EL (cell line): ENCODE data around the gene PAH.
A peak's percentile ranks its signal among the peaks of the same experiment; 100 is the strongest.

Source experiments
- DNase-seq: peaks from one replicate; pipeline ENCODE4 v3.0.0-alpha.2; 2016

PAH gene

DNA sequence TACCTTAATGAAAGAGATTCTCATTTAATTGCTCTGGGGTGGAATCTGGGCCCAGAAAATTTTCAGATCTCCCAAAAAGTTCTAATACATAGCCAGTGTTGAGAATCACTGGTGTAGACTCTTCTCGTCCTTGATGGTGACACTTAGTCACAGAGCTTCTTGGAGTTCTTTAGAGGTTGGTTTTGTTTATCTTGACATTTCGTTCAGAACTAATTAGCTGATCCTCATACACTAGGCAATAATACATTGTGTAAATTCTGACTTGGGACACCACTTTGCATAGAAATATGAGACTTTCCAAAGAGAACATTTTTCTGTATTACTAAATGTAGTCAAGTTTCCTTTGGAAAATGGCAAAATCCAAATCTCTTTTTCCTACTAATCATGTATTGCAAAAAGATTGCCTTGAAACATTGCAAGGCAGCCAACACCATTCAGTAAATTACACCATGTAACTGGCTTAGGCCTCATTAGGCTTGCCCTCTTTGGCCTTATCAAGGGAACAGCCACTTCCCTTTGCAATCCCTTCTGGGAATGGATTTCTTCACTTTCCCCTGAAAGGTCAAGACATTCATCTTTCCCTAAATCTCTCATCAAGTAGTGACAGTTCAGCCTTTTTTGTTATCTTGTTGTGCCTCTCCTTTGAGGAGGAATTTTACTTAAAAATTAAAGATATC is 102.2 kb downstream of the PAH start:
- DNase-seq, result no peak

DNA sequence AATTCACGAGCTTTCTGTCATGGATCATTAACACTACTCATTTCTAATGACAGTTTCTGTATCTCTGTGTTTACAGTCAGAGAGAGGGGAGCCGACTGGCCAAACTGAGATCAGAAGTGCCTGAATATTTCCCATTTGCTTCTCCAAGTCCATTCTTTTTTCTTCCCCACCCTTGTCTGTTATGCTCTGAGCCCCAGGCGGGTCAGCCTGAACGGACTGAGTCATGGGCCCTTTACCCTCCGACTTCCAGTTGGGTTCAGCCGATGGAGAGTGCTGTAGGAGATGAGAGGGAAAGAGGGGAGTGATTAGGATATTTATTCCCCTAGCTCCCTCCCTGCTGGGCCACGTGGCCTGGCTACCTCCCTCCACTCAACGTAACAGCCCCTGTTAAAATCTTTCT is 104.7 kb downstream of the PAH start:
- DNase-seq, result no peak

DNA sequence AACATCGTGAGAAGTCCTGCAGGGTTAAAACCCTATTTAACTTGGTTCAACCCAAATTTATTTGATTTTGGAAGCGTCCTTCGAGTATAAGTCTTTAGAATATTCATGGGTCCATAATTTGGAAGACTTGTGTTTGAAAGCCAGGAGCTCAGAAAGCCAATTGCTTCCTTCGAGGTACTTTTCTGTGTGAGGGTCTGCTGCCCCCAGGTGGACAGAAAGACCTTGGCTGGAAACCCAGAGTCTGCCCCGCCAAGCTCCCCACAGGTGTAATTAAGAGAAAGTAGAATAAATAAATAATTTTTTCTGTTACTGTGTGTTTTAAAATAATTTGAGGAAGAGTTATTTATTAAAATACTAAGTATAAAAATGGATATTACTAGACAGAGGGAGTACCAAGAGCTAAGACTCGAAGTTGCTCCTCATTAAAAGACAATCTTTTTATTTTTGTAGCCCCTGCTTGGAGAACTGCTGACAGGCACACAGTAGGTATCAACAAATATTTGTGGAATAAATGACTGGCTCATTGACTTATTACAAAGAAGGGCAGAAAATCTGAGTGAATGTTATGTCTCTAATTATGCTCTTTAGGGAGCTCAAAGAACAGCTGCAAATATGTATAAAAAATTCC is 105.8 kb downstream of the PAH start:
- DNase-seq, result peak; percentile 13

DNA sequence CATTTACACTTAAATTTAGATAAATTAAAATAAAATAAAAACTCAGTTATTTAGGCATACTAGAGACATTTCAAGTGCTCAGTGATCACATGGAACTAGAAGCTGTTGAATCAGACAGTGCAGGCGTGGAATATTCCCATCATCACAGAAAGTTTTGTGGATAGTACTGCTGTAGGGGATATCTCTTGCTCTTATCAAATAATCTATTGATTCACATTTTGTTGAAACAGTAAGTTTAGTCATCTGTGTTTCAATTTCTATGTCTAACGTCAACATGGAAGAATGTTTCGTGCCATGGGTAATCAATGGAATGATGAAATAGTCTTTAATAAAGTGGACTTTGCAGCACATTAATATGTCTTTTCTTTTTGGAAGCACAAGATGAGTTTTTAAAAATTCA is 108.6 kb downstream of the PAH start:
- no peak for DNase-seq

DNA sequence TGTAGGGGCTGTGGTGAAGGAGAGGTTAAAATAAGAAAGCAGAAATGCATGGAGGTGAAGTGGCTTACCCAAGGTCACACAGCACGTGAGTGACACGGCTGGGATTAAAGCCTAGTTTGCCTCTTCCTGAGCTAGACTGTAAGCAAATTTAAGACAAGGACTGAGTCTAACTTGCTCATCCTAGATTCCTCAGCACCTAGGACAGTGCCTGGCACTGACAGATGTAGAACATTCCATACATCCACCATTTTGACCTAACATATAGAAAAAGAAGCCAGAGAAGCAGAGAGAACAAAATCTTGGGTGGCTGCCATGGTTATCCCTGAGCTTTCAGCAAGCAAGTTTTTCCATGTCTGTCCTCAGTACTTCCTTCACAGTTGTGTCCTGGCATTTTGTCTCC is 110.5 kb downstream of the PAH start:
- no peak for DNase-seq

DNA sequence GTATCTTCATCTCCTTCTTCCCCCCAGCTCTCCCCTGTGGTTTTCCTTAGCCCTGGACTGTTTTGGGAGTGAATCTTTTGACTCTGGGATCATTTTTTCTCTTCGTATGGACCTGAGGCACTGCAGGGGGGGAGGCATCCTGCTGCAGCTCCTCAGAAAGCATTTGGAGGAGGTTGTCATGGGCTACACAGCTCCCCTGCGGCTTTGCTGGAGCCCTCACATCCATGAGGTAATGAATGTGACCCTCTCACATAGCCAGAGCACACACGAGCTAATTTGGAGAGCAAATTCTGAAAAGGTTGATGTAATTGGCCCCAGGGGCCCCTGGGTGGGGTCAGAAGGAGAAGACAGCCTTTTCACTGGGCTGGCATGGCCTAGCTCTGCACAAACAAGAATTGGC is 110.9 kb downstream of the PAH start:
- DNase-seq, result no peak

DNA sequence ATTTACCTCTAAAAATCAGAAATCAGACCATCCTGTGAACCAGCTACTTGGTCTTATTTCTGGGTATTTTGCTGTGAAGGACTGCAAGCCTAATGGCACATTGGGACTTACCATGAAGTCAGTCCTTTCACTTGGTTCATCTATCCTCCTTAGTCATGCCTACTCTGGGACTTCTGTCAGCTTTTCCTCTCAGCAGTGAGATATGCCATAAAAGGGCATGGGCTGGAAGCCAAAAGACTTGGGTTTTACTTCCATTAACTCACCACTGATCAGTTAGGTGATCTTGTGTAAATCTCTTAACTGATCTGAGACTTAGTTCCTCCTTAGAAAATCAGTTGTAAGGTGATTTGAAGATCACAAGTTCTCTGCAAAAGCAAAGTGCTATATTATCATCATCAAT is 116.5 kb downstream of the PAH start:
- no peak for DNase-seq

DNA sequence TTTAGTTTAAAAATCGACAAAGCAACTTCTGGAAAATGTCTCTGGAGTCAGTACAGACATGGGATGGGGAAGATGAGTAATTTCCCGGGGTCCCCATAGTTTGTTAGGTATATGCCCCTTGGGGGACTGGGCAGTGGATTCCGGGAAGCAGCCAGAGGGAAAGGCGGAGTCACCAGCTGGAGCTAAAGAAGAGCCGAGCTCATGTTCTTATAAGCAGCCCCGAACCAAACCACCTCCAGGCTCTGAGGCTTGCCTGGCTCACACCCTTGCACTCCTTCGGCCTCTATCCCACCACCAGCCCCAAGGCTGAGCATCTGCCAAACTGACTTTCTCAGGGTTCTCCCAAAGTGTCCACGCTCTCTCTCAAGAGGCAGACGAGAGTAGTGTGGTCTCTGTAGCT is 117.8 kb downstream of the PAH start:
- no peak for DNase-seq

DNA sequence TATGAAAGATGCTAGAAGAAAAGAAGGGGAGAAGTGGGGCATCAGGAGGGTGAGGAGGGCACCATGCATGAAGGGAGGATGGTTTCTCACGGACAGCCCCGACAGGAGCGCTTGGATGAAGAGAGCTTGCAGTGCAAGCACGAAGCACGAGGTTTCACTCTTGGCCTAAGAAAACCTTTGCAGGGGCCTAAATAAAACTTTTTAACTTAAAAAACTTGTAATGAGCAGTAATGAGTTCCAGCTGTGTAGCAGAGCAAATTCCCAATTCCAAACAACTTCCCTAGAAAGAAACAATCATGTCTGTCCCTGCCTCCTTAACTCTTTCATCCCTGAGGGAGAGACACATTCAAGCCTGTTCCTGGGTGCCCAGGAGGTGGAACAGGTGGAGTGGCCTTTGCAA is 119.5 kb downstream of the PAH start:
- no peak for DNase-seq

DNA sequence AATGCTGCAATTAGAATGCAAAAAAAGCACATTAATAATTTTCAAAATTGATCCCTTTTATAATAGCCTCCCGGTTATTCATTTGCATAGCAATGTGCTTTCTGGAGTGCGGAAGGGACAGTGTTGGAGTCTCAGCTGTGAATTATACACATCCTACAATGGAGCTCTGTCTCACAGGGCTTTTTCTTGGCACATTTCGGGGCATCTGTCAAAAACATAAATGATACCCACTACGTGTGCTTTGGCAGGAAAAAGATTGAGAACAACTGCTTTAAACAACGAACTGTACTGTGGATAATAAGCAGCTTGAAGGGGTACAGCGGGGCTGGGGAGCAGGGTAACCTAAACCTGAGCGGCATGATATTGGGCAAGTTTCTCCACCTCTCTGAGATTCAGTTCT is 123.1 kb downstream of the PAH start:
- no peak for DNase-seq
